Measurements from ENCODE around the gene REG4.

REG4 gene

GRCh38 chr1:119767486-119767885 lies 43.8 kb downstream of the REG4 start:
- H3K4me3 ChIP-seq (ENCODE audit: low read depth, low read length) = no peak overlapping the region
- no peak for TF ChIP-seq CTCF (IDR thresholded peaks at IDR 0.05; ENCODE audit: low read depth, low read length, missing control alignments)
- no peak for DNase-seq (ENCODE audit: low read depth)
- in situ Hi-C loops (cut with HindIII; ENCODE audit: low sequenced_read_pairs) = no loop called here

GRCh38 chr1:119766374-119766794 lies 44.9 kb downstream of the REG4 start:
- DNase-seq (ENCODE audit: low read depth) = no peak
- in situ Hi-C loops (cut with HindIII; ENCODE audit: low sequenced_read_pairs) = no loop called here

GRCh38 chr1:119764220-119764619 lies 47.0 kb downstream of the REG4 start:
- no peak overlapping the region for H3K4me3 ChIP-seq (ENCODE audit: low read depth, low read length)
- in situ Hi-C loops (cut with HindIII; ENCODE audit: low sequenced_read_pairs) = no loop called here
- TF ChIP-seq CTCF (IDR thresholded peaks at IDR 0.05; ENCODE audit: low read depth, low read length, missing control alignments) = no peak
- DNase-seq (ENCODE audit: low read depth) = no peak

More at GRCh38 chr1:119766374-119766794, 44.9 kb downstream of the REG4 start:
- no peak overlapping the region for H3K4me3 ChIP-seq (ENCODE audit: low read depth, low read length)
- TF ChIP-seq CTCF (IDR thresholded peaks at IDR 0.05; ENCODE audit: low read depth, low read length, missing control alignments) = no peak

- in situ Hi-C loops (cut with HindIII; ENCODE audit: low sequenced_read_pairs) = no loop called here
- TF ChIP-seq CTCF (IDR thresholded peaks at IDR 0.05; ENCODE audit: low read depth, low read length, missing control alignments) = no peak
- H3K4me3 ChIP-seq (ENCODE audit: low read depth, low read length) = no peak overlapping the region
- no peak for DNase-seq (ENCODE audit: low read depth)
Measured at GRCh38 chr1:119762953-119763352, 48.3 kb downstream of the REG4 start.

- H3K4me3 ChIP-seq (ENCODE audit: low read depth, low read length) = no peak overlapping the region
- in situ Hi-C loops (cut with HindIII; ENCODE audit: low sequenced_read_pairs) = no loop called here
- DNase-seq (ENCODE audit: low read depth) = no peak
- no peak for TF ChIP-seq CTCF (IDR thresholded peaks at IDR 0.05; ENCODE audit: low read depth, low read length, missing control alignments)
Measured at GRCh38 chr1:119762409-119762808, 48.9 kb downstream of the REG4 start.

GRCh38 chr1:119758584-119758983 lies 52.7 kb downstream of the REG4 start:
- in situ Hi-C loops (cut with HindIII; ENCODE audit: low sequenced_read_pairs) = no loop called here
- no peak for DNase-seq (ENCODE audit: low read depth)
- no peak overlapping the region for H3K4me3 ChIP-seq (ENCODE audit: low read depth, low read length)
- no peak for TF ChIP-seq CTCF (IDR thresholded peaks at IDR 0.05; ENCODE audit: low read depth, low read length, missing control alignments)

- no peak for DNase-seq (ENCODE audit: low read depth)
- in situ Hi-C loops (cut with HindIII; ENCODE audit: low sequenced_read_pairs) = no loop called here
- H3K4me3 ChIP-seq (ENCODE audit: low read depth, low read length) = no peak overlapping the region
- TF ChIP-seq CTCF (IDR thresholded peaks at IDR 0.05; ENCODE audit: low read depth, low read length, missing control alignments) = no peak
Measured at GRCh38 chr1:119752592-119752991, 58.7 kb downstream of the REG4 start.
